NCI-H1436 (cell line): Measurements from ENCODE around the gene NOVA2.
"Not testable (repeated sequence)": the region's sequence is repeated elsewhere in the genome, so short reads cannot be mapped to it uniquely, and the experiment has no call there.

Experiments
- DNase-seq: peaks from one replicate; lab custom pipeline; 2025; lab: John Stamatoyannopoulos, UW

Gene NOVA2

DNA sequence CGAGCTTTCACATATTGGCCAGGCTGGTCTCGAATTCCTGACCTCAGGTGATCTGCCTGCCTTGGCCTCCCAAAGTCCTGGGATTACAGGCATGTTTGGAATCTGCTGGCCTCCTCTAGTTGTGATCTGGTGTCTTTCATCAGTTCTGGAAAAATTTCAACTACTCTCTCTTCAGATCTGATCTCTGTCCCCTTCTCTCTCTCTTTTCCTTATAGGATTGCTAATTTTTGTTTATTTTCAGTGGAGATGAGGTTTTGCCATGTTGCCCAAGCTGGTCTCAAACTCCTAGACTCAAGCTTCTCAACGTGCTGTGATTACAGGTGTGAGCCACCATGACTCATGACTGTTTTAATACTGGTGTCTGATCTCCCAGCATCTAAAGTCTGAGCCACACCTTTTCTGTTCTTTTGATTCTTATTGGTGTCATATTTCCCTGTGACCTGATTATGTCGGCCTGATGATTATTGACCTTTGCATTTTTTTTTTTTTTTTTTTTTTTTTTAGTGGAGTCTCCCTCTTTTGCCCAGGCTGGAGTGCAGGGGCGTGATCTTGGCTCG lies 48.7 kb downstream of the NOVA2 start:
- no peak for DNase-seq

DNA sequence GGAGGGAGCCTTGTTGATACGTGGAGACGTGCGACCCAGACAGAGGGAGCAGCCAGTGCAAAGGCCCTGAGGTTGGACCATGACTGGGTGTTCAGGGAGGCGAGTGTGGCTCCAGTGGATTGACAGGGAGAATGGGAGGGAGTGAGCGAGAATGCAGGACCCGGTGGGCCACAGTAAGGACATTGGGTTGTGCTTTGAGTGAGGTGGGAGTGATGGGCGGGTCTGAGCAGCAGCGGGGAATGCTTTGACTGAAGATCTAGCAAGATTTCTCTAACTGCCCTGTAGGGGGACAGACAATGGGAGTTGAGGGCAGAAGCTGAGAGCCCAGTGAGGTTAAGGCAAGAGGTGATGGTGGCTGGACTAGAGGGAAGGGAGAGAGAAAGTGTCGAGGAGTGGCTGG lies 51.4 kb downstream of the NOVA2 start:
- DNase-seq = no peak

DNA sequence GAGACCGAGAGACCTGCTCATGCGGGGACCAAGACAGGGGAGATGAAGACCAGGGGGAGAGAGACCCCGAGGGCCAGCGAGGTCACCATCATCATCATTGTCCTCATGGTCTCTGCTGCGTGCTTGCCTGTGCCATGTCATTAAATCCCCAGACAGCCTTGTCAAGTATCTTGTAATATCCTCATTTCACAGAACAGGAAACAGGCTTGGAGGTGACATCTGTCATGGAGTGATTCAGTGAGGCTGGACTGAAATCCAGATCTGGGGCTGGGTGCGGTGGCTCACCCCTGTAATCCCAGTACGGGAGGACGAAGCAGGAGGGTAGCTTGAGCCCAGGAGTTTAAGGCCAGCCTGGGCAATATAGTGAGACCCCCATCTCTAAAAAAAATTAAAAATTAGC lies 53.2 kb downstream of the NOVA2 start:
- no peak for DNase-seq

DNA sequence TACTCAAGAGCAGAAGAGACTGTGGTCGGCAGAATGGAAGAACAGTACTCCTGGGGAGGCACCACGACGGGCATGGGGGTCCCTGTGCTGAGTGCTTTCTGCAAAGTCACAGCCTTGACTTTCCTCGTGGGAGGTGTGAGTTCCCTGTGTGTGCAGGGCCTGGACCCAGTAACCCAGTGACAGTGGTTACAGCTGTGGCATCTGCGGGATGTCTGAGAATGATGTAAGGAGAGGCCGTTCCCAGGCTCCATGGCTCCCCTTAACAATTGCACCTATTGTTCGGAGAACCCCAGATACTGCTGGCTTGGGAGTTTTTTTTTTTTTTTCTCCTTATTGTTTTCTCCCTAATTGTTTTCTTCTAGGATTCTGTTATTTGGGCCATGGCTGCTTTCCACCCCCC lies 54.0 kb downstream of the NOVA2 start:
- no peak for DNase-seq

DNA sequence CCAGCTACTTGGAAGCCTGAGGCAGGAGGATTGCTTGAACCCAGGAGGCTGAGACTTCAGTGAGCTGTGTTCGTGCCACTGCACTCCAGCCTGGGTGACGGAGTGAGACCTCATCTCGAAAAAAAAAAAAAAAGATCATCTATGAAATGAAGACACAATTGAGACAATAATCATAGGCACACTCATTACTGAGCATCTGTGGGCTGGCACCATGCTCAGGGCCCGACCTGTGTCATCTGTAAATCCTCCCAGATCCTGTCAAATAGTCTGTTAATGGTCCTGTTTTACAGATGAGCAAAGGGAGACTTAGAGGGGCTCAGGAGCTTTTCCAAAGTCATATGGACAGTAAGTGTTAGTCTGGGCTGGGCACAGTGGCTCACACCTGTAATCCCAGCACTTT lies 54.9 kb downstream of the NOVA2 start:
- DNase-seq = no peak

DNA sequence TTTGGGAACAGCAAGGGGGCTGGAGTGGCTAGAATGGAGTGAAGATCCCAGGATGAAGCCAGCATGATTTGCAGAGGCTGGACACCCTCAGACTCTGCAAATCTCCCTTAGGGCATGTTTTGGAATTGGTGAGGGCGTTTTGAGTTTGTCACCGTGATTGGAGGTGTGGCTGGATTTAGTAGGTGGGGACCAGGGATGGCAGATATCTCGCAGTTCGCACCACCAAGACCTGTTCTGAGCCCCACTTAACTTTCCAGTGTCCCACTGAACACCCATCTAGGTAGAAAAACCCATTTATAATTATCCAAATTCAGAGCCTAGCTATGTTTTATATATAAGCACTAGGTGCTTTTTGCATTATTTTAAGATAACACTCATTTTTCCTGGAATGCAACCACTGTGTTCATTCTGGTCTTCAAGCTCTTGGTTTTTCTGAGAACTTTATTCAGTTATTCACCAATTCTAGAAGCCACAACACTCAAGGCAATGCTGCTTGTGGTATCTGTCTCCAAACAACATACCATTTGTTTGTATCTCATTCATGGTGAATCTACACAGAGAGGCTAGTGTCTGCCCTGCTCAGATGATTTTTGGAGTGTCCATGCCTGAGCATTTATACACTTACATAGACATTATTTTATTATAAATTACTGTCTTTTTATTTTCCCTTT lies 56.1 kb downstream of the NOVA2 start:
- no peak for DNase-seq

DNA sequence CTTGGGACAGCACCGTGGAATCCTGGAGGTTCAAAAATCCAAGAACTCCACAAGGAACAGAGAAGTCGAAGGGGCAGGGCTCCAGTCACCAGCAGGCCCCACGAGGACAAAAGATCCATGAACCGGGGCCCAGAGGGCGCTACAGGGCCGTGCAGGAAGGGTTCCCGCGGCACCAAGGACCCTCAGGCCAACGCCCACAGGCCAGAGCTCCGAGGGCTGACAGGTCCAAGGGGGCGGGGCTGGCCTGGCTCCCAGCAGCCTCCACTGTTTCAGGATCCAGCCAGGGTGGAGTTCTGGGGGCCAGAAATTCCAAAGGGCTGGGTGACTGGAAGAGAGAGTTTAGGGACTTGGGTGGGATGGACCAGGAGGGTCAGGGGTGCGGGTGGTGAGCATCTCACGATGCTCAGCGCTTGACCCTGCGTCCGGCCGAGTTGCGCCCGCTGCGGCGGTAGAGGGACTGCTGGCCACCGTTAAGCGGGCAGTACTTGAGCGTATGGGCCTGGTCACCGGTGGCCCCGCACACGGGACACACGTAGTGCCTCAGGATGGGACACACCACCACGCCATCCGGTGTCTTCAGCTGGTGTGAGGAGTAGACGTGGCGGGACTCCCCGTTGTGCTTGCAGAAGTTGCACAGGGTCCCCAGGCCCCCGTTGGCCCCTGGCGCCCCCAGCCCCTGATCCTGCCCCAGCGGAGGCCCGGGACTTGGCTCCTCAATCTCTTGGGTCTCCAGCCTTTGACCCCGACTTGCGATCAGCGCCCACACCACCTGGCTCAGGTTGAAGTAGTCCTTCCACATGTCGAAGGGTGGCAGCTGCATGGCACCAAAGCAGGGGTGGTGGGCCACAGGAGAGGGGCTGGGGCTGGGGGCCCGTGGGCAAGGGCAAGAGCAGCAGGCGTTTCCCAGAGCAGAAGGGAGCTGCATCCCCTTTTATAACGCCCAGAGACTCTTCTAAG lies 59.5 kb downstream of the NOVA2 start, which contains the start of gene NANOS2:
Gene NANOS2 (minus strand): TSS at position 905 of the 957 bp plus-strand sequence. CDS start 85 bp downstream, at position 820.
- no peak for DNase-seq

DNA sequence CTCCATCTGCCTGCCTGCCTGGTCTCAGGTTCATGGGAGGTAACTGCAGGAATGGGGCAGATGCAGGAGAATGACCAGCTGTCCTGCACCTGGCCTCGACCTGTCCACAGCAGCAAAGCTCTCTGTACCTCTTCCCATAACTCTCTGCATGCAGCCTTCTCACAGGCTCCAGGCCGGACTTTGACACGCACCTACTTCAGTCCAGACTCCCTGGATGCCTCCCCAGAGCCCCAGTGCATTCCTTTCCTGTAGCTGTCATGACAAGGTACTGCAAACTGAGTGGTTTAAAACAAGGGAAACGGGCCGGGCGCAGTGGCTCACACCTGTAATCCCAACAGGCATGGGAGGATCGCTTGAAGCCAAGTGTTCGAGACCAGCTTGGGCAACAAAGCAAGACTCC lies 62.4 kb downstream of the NOVA2 start:
- no peak for DNase-seq

DNA sequence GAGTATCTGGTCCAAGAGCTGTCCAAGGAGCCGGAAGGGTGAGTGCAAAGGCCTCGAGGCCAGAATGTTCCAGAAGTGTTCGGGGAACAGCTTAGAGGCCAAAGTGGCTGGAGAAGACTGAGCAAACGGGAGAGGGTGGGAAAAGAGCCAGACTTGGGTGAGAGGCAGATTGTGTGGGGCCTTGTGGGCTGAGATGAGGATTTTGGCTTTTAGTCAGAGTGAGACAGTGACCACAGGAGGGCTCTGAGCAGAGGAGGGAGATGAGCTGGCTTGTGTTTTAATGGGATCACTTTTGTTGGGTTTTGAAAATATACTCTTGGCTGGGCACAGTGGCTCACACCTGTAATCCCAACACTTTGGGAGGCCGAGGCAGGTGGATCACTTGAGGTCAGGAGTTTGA lies 64.7 kb downstream of the NOVA2 start:
- no peak for DNase-seq

DNA sequence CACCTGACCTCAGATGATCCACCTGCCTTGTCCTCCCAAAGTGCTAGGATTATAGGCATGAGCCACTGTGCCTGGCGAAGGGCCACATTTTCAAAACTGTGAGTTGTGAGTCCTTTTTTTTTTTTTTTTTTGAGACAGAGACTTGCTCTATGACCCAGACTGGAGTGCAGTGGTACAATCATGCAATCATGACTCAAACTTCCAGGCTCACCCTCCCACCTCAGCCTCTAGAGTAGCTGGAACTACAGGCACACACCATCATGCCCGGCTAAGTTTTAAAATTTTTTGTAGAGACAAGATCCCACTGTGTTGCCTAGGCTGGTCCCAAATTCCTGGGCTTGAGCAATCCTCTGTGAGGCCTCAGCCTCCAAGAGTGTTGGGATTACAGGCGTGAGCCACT lies 67.4 kb downstream of the NOVA2 start:
- no peak for DNase-seq

DNA sequence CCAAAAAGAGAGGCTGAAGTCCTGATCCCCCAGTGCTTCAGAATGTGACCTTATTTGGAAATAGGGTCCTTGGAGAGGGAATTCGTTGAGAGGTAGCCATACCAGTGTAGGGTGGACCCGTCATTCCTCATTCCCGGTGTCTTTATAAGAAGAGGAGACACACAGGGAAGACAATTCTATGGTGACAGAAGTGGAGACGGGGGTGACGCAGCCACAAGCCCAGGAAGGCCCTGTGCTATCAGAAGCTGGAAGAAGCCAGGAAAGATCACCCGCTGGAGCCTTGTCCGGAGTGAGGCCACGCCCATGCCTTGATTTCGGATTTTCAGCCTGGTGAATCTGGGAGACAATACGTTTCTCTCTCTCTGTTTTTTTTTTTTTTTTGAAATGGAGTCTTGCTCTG lies 68.7 kb downstream of the NOVA2 start:
- no peak for DNase-seq

DNA sequence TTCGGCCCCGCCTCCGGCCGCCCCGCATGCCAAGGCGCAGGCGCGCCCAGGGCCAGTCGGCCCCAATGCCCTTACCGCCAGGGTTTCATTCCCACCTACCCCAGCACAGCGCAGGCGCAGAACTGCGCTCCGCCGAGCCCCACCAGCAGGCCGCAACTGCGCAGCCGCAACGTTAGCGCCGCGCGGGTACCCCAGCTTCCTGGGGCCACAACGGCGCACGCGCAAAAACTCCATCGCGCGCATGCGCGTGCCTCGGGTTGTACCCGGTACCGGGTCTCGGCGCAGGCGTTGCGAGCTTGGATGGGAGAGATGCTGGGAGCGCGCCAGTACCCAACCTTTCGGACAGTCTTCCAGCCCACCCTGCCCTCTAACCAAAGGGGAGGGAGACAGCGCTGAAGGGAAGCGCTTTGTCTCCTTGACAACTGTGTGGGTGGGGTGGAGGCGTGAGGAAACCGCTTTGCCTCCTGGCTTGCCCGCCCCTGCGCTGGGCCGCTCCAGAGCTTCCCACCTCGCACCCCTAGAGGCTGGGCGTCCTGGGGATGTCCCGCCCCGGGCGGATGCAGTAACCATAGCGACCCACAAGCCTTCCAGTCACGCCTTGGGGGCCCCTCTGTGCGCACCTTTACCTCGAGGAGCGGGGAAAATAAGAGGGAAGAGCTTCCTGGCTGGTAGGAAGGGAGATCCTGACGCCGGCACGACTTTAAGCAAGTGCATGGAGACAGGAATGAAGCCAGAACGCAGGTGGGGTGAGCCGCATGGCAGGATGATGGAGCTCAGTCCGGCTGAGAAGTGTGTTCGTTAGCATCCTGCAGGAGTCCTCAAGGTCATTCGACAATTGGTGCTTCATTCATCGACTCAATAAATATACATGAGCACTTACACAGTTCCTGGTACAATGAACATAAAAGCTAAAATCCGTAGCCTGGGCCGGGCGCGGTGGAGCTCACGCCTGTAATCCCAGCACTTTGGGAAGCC lies 70.7 kb downstream of the NOVA2 start:
- DNase-seq = peak; percentile 96

DNA sequence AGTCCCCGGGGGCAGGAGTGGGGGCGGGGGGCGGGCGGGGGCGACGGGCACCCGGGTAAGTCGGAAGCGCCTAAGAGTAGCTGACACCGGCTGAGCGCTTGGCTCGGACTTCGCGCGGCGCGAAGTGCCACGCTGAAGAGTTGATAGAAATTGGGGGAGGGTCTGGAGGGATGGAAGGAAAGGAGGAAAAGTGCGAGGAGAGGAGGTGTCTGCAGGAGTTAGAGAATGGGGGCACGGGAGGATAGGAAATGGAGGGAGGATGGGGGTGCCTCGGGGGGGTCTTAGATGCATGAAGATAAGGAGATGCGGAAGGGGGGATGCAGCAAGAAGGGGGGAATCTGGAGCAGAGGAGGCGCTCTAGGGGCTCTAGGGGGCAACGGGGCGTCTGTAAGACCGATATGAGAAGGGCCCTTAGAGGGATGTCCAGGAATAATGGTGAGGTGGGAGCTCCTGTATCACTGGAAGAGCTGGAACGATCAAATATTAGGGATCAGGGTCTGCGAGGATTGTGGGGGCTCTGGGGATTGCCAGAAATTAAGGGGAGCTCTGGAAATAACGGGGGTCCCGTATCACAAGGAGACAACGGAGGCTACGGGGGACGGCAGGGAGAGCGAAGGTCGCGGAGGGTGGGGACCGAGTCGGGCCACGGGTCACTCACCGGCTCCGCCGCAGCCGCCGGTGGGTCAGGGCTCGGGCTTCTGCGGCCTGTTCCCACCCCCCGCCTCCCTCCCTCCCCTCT lies 71.6 kb downstream of the NOVA2 start, which contains the start of gene MYPOP:
Gene MYPOP (minus strand): TSS at position 702 of the 739 bp plus-strand sequence. CDS start 840 bp downstream, outside the sequence.
- DNase-seq = no peak

DNA sequence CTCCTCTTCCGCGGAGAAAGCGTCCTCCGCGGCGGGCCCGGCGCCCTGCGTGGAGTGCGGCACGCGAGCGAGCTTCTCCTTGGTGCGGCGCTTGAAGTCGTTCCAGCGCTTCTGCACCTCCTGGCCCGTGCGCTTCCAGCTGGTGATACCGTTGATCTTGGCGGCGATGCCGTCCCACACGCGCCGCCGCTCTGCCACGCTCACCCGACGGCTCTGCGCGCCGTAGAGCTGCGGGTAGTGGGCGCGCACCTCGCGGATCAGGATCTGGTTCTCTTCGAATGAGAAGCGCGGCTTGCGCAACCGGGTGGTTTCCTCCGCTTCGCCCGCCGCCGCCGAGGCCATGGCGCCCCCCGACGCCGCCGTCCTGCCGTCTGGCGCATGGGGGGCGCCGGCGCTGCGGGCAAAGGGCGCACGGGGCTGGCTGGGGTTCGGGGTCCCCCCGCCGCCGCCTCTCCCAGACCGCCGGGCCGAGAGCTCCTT lies 72.2 kb downstream of the NOVA2 start:
- peak; percentile 5 for DNase-seq

DNA sequence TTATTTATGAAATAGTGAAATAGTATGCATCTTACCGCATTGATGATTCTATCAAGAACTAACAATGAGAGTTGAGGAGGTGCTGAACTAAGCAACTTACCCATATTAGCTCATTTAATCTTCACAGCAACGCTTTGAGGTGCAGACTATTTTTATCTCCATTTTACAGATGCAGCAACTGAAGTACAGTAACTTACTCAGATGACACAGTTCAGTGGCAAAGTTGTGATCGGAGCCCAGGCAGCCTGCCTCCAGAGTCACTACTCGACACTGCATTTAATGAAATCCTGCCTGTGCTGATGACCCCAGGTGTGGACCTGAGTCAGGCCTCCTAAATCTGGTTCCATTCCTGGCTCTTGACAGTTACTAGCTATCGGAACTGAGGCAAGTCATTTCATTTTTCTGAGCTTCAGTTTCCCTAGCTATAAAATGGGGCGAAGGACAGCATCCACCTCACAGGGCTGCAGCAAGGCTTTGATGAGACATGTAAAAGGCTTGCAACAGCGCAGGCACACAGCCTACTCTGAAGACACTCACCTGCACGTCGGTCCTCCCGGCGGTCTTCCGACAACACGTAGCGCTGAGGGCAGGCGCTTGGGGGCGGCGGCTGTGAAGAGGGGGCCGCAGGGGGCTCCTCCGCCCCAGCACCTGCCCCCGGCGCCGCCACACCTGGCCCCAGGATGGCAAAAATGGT lies 72.8 kb downstream of the NOVA2 start:
- DNase-seq = no peak

DNA sequence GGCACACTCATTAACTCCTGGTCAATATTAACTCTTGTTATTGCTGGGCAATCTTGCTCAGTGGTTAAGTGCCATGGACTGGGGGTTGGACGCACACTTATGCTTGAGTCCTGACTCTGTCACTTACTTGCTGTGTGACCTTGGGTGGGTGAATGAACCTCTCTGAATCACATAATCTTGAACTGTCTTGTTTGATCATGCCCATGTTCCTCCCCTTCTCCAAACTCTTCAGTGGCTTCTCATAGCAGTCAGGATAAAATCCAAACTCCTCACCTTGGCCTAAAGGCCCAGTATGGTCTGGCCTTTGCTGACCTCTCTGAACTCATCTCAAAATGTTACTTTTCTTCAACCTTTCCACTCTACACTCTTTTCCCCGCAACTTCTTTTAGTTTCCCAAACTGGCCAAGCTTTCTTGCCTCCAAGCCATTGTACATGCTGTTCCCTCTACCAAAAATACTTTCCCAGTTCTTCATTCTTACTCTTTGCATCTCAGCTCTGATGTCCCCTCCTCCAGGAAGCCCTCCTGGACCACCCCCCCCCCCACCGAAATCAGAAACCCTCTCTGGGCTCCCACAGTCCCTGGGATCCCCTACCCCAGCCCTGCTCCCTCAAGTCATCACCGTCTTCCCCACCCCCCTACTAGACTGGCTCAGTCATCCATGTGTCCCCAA lies 73.6 kb downstream of the NOVA2 start:
- no peak for DNase-seq

DNA sequence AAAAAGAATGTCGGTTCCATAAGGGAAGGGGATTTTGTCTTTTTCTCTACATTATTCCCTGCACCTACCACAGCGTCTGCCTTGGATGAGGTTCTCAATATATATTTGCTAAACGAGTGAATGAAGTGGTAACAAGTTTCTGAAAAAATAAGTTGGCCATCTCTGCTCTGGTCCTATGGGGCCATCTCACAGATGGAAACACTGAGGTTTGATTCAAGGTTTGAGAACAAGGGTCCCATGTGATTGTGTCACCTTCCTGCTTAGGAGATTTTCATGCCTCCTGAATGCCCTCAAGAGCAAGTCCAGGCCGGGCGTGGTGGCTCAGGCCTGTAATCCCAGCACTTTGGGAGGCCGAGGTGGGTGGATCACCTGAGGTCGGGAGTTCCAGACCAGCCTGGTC lies 74.4 kb downstream of the NOVA2 start:
- DNase-seq = no peak

DNA sequence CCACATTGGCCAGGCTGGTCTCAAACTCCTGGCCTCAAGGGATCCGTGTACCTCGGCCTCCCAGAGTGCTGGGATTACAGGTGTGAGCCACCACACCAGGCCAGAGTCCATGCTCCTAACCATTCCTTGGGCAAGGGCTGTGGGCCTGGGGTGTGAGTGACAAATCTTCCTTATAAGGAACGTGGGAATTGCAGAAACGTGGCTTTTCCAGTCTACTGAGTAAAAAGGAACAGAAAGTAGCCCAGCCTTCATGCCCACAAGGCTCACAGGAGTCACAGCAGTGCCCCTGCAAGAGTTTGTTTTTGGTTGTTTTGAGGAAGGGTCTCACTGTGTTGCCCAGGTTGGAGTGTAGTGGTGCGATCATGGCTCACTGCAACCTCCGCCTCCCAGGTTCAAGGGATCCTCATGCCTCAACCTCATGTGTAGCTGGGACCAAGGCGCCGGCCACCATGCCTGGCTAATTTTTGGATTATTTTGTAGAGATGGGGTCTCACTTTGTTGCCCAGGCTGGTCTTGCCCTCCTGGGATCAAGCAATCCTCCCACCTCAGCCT lies 76.3 kb downstream of the NOVA2 start:
- DNase-seq = no peak

DNA sequence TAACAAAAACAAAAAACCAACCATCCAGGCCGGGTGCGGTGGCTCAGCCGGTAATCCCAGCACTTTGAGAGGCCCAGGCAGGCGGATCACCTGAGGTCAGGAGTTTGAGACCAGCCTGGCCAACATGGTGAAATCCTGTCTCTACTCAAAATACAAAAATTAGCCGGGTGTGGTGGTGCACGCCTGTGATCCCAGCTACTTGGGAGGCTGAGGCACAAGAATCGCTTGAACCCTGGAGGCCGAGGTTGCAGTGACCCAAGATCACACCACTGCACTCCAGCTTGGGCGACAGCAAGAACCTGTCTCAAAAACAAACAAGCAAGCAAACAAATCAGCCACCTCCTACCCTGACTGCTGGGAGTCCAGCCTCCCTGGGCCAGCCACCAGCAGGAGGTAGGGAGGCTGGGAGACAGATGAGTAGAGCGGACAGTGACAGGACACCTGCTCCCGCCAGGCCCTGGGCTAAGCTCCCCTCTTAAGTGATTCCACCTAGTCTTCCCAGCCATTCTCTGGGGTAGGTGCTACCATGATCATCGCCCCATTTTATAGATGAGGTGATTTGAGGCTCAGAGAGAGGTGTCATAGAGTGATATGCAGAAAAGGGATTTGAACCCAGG lies 77.6 kb downstream of the NOVA2 start:
- DNase-seq = not testable (repeated sequence)
